ENCODE measurements around the gene PARD3.
"Not testable (repeated sequence)": the region's sequence is repeated elsewhere in the genome, so short reads cannot be mapped to it uniquely, and the experiment has no call there.

PARD3 gene

GRCh38 chr10:34815185-34816084 lies at the start of gene PARD3:
PARD3 (minus strand) TSS chr10:34815296; CDS start chr10:34814995, 301 bp downstream.
- no peak for DNase-seq (ENCODE audit: low read depth in 2 of 2)

DNA sequence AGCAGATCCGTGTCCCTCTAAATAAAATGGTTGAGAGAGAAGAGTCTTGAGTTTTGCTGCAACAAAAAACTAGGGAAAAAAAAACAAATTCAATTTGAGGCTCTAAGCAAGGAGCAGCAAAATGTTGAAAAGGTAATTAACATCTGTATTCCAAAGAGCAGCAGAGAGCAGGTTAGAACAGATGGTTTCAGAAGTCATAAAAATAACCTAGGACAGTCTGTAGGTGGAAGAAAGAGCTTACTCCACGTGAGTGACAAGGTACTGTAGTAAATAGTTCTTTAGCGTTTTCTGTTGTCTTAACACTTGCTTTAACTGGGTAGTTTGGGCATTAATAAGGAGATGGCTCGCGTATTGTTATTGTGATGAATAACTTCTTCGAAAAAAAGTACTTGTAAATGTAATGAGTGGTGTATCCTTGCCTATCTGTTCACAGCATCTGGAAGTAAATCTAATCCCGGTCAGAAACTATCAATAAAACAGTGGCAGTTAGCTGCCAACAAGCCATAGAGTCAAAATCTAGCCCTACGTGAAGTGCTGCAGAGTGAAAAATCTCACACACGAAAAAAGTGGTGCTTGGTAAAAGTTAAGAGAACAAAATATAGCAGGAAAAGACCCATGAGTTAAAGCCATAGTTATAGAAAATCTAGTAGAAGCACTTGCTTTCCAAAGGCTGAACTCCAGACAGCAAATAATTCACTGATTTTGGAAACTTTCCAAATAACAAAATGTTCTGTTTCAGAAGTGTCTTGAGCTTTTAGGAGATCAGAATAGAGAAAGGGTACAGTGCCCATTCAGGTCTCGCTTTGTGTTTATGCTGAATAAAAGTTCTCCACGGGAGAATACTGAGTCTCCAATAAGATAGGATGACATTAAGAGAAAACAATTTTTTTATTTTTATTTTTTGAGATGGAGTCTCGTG lies 49.3 kb upstream of the PARD3 start:
- no peak for DNase-seq (ENCODE audit: low read depth in 2 of 2)

GRCh38 chr10:34862892-34863291 lies 47.8 kb upstream of the PARD3 start:
- DNase-seq (ENCODE audit: low read depth in 2 of 2): no peak

DNA sequence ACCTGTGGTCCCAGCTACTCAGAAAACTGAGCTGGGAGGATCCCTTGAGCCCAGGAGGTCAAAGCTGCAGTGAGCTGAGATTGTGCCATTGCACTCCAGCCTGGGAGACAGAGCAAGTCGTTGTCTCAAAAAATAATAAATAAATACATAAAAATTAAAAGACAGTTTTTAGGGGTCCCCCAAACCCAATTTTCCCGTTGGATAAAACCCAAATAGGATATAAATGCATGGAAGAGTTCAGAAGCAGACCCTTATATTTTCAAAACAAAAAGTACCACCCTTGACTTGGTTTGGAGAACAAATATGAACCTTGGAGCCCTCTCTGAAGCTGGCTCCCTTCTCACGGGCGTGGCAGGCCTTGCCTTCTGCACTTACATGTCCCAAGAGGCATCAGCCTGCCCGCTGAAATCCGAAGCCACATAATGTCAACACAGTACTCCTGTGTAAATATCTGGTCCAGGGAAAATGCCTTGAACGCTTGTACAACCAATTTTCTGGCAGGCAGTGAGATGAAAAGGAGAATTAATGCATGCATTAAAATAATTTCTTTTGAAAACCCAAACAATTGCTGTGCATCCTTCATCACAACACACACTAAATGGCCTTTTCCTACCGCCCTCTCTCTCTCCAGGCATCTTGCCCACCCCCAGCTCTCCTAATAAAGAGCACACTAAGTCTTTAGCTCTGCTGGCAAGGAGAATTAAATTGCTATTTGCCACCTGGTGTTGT lies 46.4 kb upstream of the PARD3 start:
- no peak for DNase-seq (ENCODE audit: low read depth in 2 of 2)

GRCh38 chr10:34859170-34859569 lies 44.1 kb upstream of the PARD3 start:
- DNase-seq (ENCODE audit: low read depth in 2 of 2): no peak

DNA sequence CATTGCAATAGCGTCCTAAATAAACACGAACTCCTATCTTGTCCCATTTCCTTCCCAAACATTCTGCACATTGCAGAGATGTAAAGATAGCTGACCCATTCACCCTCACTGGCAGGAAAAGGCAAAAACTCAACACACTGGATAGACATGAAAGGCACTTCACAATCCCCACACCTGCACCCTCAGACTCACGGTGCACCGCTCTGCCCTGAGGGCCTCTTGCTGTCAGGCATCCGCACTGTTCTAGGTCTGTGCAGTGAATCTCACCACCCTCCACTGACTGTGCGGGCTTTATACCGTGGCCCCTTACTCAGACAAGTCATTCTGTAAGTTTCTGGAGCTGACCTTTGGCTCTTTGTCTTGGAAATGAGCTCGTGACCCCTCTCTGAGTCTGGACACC lies 42.9 kb upstream of the PARD3 start:
- no peak for DNase-seq (ENCODE audit: low read depth in 2 of 2)

DNA sequence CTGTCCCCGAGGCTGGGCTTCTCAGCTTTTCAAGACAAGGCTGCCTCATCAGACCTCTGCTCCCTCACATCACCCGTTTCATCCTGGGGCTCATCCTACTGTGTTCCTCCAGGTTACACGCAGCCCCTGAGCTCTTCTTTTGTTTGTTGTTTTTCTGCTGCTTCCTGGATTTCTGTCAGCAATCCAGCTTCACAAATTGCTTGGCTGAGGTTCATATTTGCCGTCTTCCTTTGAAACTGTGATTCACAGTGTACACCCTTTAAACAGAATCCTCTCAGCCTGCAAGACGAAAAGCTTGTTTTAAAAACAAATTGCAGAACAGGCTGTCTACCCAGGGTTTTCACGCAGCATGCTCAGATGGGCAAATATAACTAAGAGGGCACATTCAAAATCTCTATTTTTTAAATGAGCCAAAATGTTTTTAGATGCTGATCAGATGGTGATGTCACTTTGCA lies 39.1 kb upstream of the PARD3 start:
- no peak for DNase-seq (ENCODE audit: low read depth in 2 of 2)

GRCh38 chr10:34853357-34853756 lies 38.3 kb upstream of the PARD3 start:
- DNase-seq (ENCODE audit: low read depth in 2 of 2): no peak

GRCh38 chr10:34850558-34850957 lies 35.5 kb upstream of the PARD3 start:
- no peak for DNase-seq (ENCODE audit: low read depth in 2 of 2)

DNA sequence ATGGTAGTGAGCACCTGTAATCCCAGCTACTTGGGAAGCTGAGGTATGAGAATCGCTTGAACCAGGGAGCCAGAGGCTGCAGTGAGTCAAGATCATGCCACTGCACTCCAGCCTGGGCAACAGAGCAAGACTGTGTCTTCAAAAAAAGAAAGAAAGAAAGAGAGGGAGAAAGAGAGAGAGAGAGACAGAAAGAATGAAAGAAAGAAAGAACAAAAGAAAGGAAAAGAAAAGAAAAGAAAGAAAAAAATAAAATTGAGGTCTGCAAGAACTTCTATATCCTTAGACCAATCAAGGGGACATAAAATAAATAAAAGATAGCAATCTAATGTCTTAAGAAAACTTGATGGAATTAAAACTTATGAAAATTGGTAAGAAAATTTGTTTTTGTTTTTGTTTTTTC lies 34.9 kb upstream of the PARD3 start:
- DNase-seq (ENCODE audit: low read depth in 2 of 2): no peak

GRCh38 chr10:34845070-34845469 lies 30.0 kb upstream of the PARD3 start:
- no peak for DNase-seq (ENCODE audit: low read depth in 2 of 2)

DNA sequence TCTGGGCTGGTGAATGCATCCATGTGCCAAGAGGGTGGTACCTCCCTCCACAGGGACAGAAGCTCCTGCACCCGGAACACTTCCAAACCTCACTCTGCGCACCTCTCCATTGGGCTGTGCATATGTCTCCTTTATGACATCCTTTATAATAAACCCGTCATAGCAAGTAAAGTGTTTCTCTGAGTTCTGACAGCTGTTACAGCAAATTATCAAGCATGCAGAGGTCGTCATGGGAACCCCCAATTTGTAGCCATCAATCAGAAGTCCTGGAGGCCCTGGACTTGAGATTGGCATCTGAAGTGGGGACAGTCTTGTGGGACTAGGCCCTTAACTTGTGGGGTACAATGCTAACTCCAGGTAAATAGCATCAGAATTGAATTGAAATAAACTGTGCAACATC lies 29.4 kb upstream of the PARD3 start:
- no peak for DNase-seq (ENCODE audit: low read depth in 2 of 2)

DNA sequence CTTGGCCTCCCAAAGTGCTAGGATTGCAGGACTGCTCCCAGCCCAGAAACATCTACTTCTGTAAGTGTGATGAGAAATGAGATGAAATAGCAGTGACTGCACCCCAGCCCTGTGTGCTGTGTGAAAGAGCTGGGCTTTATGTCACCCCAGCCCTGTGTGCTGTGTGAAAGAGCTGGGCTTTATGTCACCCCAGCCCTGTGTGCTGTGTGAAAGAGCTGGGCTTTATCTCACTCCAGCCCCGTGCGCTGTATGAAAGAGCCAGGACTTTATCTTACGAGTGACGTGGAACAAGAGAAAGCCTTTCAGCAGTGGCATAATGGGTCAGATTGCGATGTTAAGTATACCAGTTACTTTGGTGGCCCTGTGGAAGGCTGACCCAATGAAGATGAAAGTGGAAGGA lies 28.4 kb upstream of the PARD3 start:
- not testable (repeated sequence) for DNase-seq (ENCODE audit: low read depth in 2 of 2)

GRCh38 chr10:34838366-34838900 lies 23.3 kb upstream of the PARD3 start:
- no peak for DNase-seq (ENCODE audit: low read depth in 2 of 2)

DNA sequence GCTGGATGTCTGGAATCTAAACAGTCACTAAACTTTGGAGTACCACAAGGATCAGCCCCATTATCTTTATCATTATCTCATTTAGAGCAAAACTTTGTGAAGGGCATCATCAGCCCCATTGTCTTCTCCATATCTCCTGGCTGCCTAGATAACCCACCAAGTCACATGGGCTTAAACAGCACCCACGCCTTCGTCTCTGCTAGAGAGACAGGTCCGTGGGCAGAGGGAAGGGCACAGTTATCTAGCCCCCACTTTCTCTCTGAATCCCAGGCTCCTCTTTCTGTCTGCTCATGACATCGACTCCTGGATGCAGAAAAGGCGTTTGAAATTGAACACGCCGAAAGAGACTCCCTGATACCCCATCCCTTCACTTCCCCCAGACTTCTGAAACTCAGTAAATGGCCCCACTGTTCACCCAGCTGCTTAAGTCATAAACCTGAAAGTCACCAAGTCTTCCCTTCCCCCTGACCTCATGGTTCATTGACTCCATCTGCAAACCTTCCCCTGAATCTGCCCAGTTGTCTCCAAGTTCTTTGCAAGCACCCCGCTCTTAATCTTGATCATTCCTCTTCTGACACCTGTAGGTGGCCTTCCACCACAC lies 20.9 kb upstream of the PARD3 start:
- no peak for DNase-seq (ENCODE audit: low read depth in 2 of 2)

DNA sequence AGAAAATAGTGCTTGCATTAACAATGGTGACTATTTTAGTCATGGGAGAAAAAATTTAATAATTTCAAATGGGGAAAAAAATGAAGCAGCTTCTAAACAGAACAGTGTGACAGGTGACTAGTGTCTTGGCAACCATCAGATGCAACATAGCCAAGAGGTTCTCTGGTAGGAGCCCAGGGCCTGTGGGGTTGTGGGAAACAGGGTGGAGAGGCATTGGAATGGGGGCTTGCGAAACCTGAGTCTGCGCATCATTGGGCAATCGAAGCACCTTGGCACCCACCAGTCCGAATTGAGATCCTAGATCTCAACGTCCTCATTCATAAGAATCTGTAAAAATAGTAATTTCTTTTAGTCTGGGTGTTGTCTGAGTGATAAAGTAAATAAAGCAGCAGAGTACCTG lies 19.2 kb upstream of the PARD3 start:
- no peak for DNase-seq (ENCODE audit: low read depth in 2 of 2)

GRCh38 chr10:34830217-34830822 lies 15.2 kb upstream of the PARD3 start:
- no peak for DNase-seq (ENCODE audit: low read depth in 2 of 2)

DNA sequence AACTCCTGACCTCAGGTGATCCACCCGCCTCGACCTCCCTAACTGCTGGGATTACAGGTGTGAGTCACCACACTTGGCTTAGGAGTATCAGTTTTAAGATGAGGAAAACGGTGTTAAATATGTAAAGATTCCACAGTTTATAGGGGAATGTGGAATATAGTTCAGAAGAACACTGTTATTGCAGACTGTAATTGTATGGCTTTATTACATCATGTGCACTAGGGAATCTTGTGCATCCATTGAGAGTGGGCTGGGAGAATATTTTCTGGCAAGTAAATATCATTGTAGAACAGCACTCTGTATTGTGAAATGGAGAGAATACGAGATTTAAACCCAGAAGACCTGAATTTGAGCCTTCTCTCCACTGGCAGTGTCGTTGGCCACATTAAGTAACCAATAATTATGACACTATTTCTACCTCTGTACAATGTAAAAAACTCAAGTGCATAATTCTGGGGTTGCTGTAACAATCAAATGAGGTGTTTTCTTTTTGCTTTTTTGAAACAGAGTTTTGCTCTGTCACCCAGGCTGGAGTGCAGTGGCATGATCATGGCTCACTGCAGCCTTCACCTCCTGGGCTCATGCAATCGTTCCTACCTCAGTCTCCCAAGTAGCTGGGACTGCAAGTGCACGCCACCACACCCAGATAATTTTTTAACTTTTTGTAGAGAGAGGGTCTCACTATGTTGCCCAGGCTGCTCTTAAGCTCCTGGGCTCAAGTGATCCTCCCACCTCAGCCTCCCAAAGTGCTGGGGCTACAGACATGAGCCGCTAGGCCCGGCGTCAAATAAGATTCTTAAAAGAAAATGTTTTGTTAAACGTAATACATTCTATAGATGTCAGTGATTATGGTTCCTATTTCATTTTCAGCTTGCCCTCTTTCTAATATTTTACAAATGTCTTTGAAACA lies 12.0 kb upstream of the PARD3 start:
- DNase-seq (ENCODE audit: low read depth in 2 of 2): no peak

- DNase-seq (ENCODE audit: low read depth in 2 of 2): no peak
Measured at GRCh38 chr10:34826221-34826620, 11.1 kb upstream of the PARD3 start.

GRCh38 chr10:34825414-34825813 lies 10.3 kb upstream of the PARD3 start:
- no peak for DNase-seq (ENCODE audit: low read depth in 2 of 2)

All from stimulated activated CD8-positive, alpha-beta memory T cell treated with anti-CD3 and anti-CD28 coated beads, Interleukin-2, amount 100 ng/mL, for 48 hours (primary cell).